Measurements from ENCODE around the gene DUOXA2.
A peak's percentile ranks its signal among the peaks of the same experiment; 100 is the strongest.

The DUOXA2 gene

GRCh38 chr15:45120081-45120972 lies 6.2 kb downstream of the DUOXA2 start:
- no peak for TF ChIP-seq CTCF (IDR thresholded peaks at IDR 0.05; ENCODE audit: low read depth, low read length, missing control alignments)
- Histone ChIP-seq H3K36me3 (replicated peaks) (no peaks in the 10 kb centered on the region), H3K4me3 (ENCODE audit: low read depth, low read length) (no peak overlapping the region), H3K27ac (no peak overlapping the region), H3K27me3 (replicated peaks) (peaks cover 23% of the 10 kb centered on the region)
- in situ Hi-C loops (cut with HindIII; ENCODE audit: low pct_ligation_motif_present, low sequenced_read_pairs) = no loop called here
- DNase-seq = no peak

GRCh38 chr15:45121020-45121419 lies 6.9 kb downstream of the DUOXA2 start:
- Histone ChIP-seq H3K27ac (no peak overlapping the region), H3K27me3 (replicated peaks) (peaks cover 16% of the 10 kb centered on the region), H3K4me3 (ENCODE audit: low read depth, low read length) (no peak overlapping the region), H3K36me3 (replicated peaks) (no peaks in the 10 kb centered on the region)
- DNase-seq = no peak
- no peak for TF ChIP-seq CTCF (IDR thresholded peaks at IDR 0.05; ENCODE audit: low read depth, low read length, missing control alignments)
- in situ Hi-C loops (cut with HindIII; ENCODE audit: low pct_ligation_motif_present, low sequenced_read_pairs) = no loop called here

- DNase-seq = peak; percentile 83
- no peak overlapping the region for H3K4me3 ChIP-seq (ENCODE audit: low read depth, low read length)
- no peak for TF ChIP-seq CTCF (IDR thresholded peaks at IDR 0.05; ENCODE audit: low read depth, low read length, missing control alignments)
- peaks cover 8% of the 10 kb centered on the region for H3K27me3 ChIP-seq (replicated peaks)
- H3K36me3 ChIP-seq (replicated peaks) = no peaks in the 10 kb centered on the region
- H3K27ac ChIP-seq = no peak overlapping the region
- in situ Hi-C loops (cut with HindIII; ENCODE audit: low pct_ligation_motif_present, low sequenced_read_pairs) = no loop called here
Observed at GRCh38 chr15:45121706-45122417, 7.7 kb downstream of the DUOXA2 start.

GRCh38 chr15:45122719-45123118 lies 8.6 kb downstream of the DUOXA2 start:
- no peak overlapping the region for H3K27ac ChIP-seq
- no peak overlapping the region for H3K4me3 ChIP-seq (ENCODE audit: low read depth, low read length)
- H3K36me3 ChIP-seq (replicated peaks) = no peaks in the 10 kb centered on the region
- no peak for DNase-seq
- in situ Hi-C loops (cut with HindIII; ENCODE audit: low pct_ligation_motif_present, low sequenced_read_pairs) = no loop called here
- H3K27me3 ChIP-seq (replicated peaks) = peaks cover under 1% of the 10 kb centered on the region
- TF ChIP-seq CTCF (IDR thresholded peaks at IDR 0.05; ENCODE audit: low read depth, low read length, missing control alignments) = no peak

GRCh38 chr15:45123397-45123796 lies 9.3 kb downstream of the DUOXA2 start:
- no peak for TF ChIP-seq CTCF (IDR thresholded peaks at IDR 0.05; ENCODE audit: low read depth, low read length, missing control alignments)
- no peak for DNase-seq
- in situ Hi-C loops (cut with HindIII; ENCODE audit: low pct_ligation_motif_present, low sequenced_read_pairs) = no loop called here
- no peak overlapping the region for H3K4me3 ChIP-seq (ENCODE audit: low read depth, low read length)
- H3K27me3 ChIP-seq (replicated peaks) = peaks cover 6% of the 10 kb centered on the region
- H3K27ac ChIP-seq = no peak overlapping the region
- H3K36me3 ChIP-seq (replicated peaks) = no peaks in the 10 kb centered on the region

All from brain microvascular endothelial cell (primary cell).